H9 (cell line): ENCODE measurements around the gene SENP2. TPM values are rescaled to one million over a fixed set of nuclear protein-coding genes. Genes with fewer than 3 reads are reported as not detected.

ENCODE experiments used
- DNase-seq: peaks from one replicate; pipeline ENCODE4 v3.0.0-alpha.2; 2017
- H2AFZ ChIP-seq: one replicate; pipeline ENCODE4 v1.6.1; 2013; ENCODE audit warnings: mild to moderate bottlenecking, low read length, control low read depth, moderate library complexity
- H2AK5ac ChIP-seq: 2 replicates; pipeline ENCODE4 v1.6.1; 2013; ENCODE audit warnings: low read length, control low read depth, mixed read lengths; ENCODE audit not compliant: insufficient read length
- H2BK120ac ChIP-seq: one replicate; pipeline ENCODE4 v1.6.1; 2013; ENCODE audit warnings: low read depth, mild to moderate bottlenecking, low read length, control low read depth, inconsistent platforms; ENCODE audit not compliant: poor library complexity, severe bottlenecking
- H2BK12ac ChIP-seq: 2 replicates; pipeline ENCODE4 v1.6.1; 2013; ENCODE audit warnings: low read length, control low read depth, mixed read lengths, low read depth; ENCODE audit not compliant: insufficient read length
- H2BK15ac ChIP-seq: 2 replicates; pipeline ENCODE4 v1.6.1; 2013; ENCODE audit warnings: low read depth, low read length, control low read depth
- H2BK20ac ChIP-seq: one replicate; pipeline ENCODE4 v1.6.1; 2013; ENCODE audit warnings: low read depth, mild to moderate bottlenecking, low read length, control low read depth, inconsistent platforms; ENCODE audit not compliant: poor library complexity, severe bottlenecking
- H2BK5ac ChIP-seq: 2 replicates; pipeline ENCODE4 v1.6.1; 2013; ENCODE audit warnings: low read length, control low read depth, mixed read lengths; ENCODE audit not compliant: insufficient read length
- H3K14ac ChIP-seq: 2 replicates; pipeline ENCODE4 v1.6.1; 2013; ENCODE audit warnings: low read length, control low read depth; ENCODE audit not compliant: insufficient read depth
- H3K18ac ChIP-seq: 2 replicates; pipeline ENCODE4 v1.6.1; 2013; ENCODE audit warnings: low read depth, mild to moderate bottlenecking, mixed read lengths, low read length, control low read depth; ENCODE audit not compliant: insufficient read length
- H3K23ac ChIP-seq: 2 replicates; pipeline ENCODE4 v1.6.1; 2013; ENCODE audit warnings: low read length, control low read depth, mixed read lengths, low read depth; ENCODE audit not compliant: insufficient read length
- H3K23me2 ChIP-seq: 2 replicates; pipeline ENCODE4 v1.6.1; 2013; ENCODE audit warnings: low read depth, mild to moderate bottlenecking, mixed read lengths, low read length, control low read depth; ENCODE audit not compliant: insufficient read length, poor library complexity, severe bottlenecking
- H3K27ac ChIP-seq: 2 replicates; pipeline ENCODE4 v1.5.1; 2013; ENCODE audit warnings: low read length, control low read depth, mixed read lengths, low read depth; ENCODE audit not compliant: insufficient read length
- H3K27me3 ChIP-seq: 2 replicates; pipeline ENCODE4 v1.6.1; 2013; ENCODE audit warnings: low read length, control low read depth, inconsistent platforms; ENCODE audit not compliant: insufficient read depth
- H3K4ac ChIP-seq: 2 replicates; pipeline ENCODE4 v1.6.1; 2013; ENCODE audit warnings: low read depth, mild to moderate bottlenecking, control low read depth, inconsistent platforms, low read length, moderate library complexity
- H3K4me1 ChIP-seq: 2 replicates; pipeline ENCODE4 v1.6.1; 2013; ENCODE audit warnings: low read length, control low read depth, inconsistent platforms; ENCODE audit not compliant: insufficient read depth
- H3K4me2 ChIP-seq: 2 replicates; pipeline ENCODE4 v1.6.1; 2013; ENCODE audit warnings: low read length, control low read depth, mixed read lengths; ENCODE audit not compliant: insufficient read length, insufficient read depth
- H3K56ac ChIP-seq: 2 replicates; pipeline ENCODE4 v1.6.1; 2013; ENCODE audit warnings: low read depth, mild to moderate bottlenecking, mixed read lengths, low read length, control low read depth; ENCODE audit not compliant: insufficient read length
- H3K79me1 ChIP-seq: 2 replicates; pipeline ENCODE4 v1.6.1; 2013; ENCODE audit warnings: low read depth, mild to moderate bottlenecking, moderate library complexity, low read length, control low read depth, inconsistent platforms; ENCODE audit not compliant: insufficient read depth, poor library complexity, severe bottlenecking
- H3K79me2 ChIP-seq: 2 replicates; pipeline ENCODE4 v1.6.1; 2013; ENCODE audit warnings: low read length, control low read depth, inconsistent platforms; ENCODE audit not compliant: insufficient read depth
- H3K9ac ChIP-seq: 2 replicates; pipeline ENCODE4 v1.6.1; 2013; ENCODE audit warnings: low read length, control low read depth, mixed read lengths; ENCODE audit not compliant: insufficient read length; ENCODE audit errors: extremely low read depth
- H3K9me3 ChIP-seq: one replicate; pipeline ENCODE4 v1.6.1; 2013; ENCODE audit warnings: low read depth, low read length, inconsistent platforms; ENCODE audit not compliant: control insufficient read depth
- H3T11ph ChIP-seq: one replicate; pipeline ENCODE4 v1.6.1; 2013; ENCODE audit warnings: mild to moderate bottlenecking, low read length, control low read depth, inconsistent platforms
- H4K20me1 ChIP-seq: one replicate; pipeline ENCODE4 v1.6.1; 2013; ENCODE audit not compliant: control insufficient read depth, insufficient read length, insufficient read depth
- H4K5ac ChIP-seq: 2 replicates; pipeline ENCODE4 v1.6.1; 2013; ENCODE audit warnings: low read depth, mild to moderate bottlenecking, mixed read lengths, low read length, control low read depth; ENCODE audit not compliant: insufficient read length
- H4K8ac ChIP-seq: replicated peaks from 2 replicates; pipeline ENCODE4 v1.6.1; 2013; ENCODE audit warnings: low read length, control low read depth, mixed read lengths, low read depth; ENCODE audit not compliant: insufficient read length
- H4K91ac ChIP-seq: 2 replicates; pipeline ENCODE4 v1.6.1; 2013; ENCODE audit warnings: low read depth, mild to moderate bottlenecking, moderate library complexity, mixed read lengths, low read length, control low read depth; ENCODE audit not compliant: insufficient read length
- H3K27ac Mint-ChIP-seq, 3 experiments: 2 replicates in 2 of 3; 3 replicates in 1 of 3; pipeline ENCODE4 v1.8.0; 2020 to 2021; ENCODE audit warnings: mixed read lengths in 3 of 3, mild to moderate bottlenecking in 1 of 3, moderate library complexity in 1 of 3
- H3K27me3 Mint-ChIP-seq: 2 replicates; pipeline ENCODE4 v1.8.0; 2021; ENCODE audit warnings: low read depth, mild to moderate bottlenecking, moderate library complexity, mixed read lengths
- H3K36me3 Mint-ChIP-seq, 3 experiments: 2 replicates in 2 of 3; 3 replicates in 1 of 3; pipeline ENCODE4 v1.8.0; 2020 to 2021; ENCODE audit warnings: low read depth in 3 of 3, mixed read lengths in 3 of 3; ENCODE audit not compliant: insufficient read depth in 1 of 3
- H3K4me1 Mint-ChIP-seq, 2 experiments: 2 replicates each; pipeline ENCODE4 v1.8.0; 2020; ENCODE audit warnings: mixed read lengths in 2 of 2
- H3K4me3 Mint-ChIP-seq, 2 experiments: 2 replicates in 1 of 2; 3 replicates in 1 of 2; pipeline ENCODE4 v1.8.0; 2020 to 2021; ENCODE audit warnings: mild to moderate bottlenecking in 2 of 2, mixed read lengths in 2 of 2, moderate library complexity in 1 of 2
- H3K9me3 Mint-ChIP-seq, 2 experiments: 2 replicates in 1 of 2; 3 replicates in 1 of 2; pipeline ENCODE4 v1.8.0; 2020; ENCODE audit warnings: mild to moderate bottlenecking in 2 of 2, mixed read lengths in 2 of 2, moderate library complexity in 1 of 2
- CTCF ChIP-seq: fragments of 200-600 bp; sonication (generic); conservative IDR thresholded peaks from 3 replicates; pipeline ENCODE4 v1.8.0; 2021; ENCODE audit warnings: antibody characterized with exemption, mild to moderate bottlenecking
- WGBS: extraction: QIAGEN DNeasy Blood & Tissue Kit; methylation state at CpG from one replicate; pipeline ENCODE4 v1.1.7; 2013; ENCODE audit warnings: missing lambda C conversion rate, low lambda C conversion rate, mixed read lengths; ENCODE audit not compliant: insufficient read length; ENCODE audit errors: extremely low coverage; 5-methylcytosine and 5-hydroxymethylcytosine counted together
- total RNA-seq: library from RNA; stranded (reverse); gene quantifications from 2 replicates; pipeline ENCODE4 v1.2.1, GENCODE V29; 2021

SENP2 gene
- total RNA-seq, 1 experiment from 2014 or later = 90.1 TPM

GRCh38 chr3:185613016-185613415 lies 26.9 kb downstream of the SENP2 start:
- H3K9me3 ChIP-seq = no peaks in the 10 kb centered on the region
- no peak overlapping the region for H2AK5ac ChIP-seq
- H3K4me1 ChIP-seq = no peaks in the 10 kb centered on the region
- H3K4ac ChIP-seq = no peak overlapping the region
- TF ChIP-seq CTCF = no peak
- no peak overlapping the region for H4K5ac ChIP-seq
- no peak overlapping the region for H4K8ac ChIP-seq
- no peak overlapping the region for H3K4me2 ChIP-seq
- no CpG with 5 or more reads among the region's 6 CpGs for WGBS
- no peak overlapping the region for H2BK12ac ChIP-seq
- Mint-ChIP-seq H3K27me3 (no peaks in the 10 kb centered on the region), H3K27ac (no peak overlapping the region), H3K9me3 (no peaks in the 10 kb centered on the region), H3K36me3 (peaks cover 31 to 88% (median 69%) of the 10 kb centered on the region in 3 experiments), H3K4me1 (no peaks in the 10 kb centered on the region), H3K4me3 (no peak overlapping the region)
- no peak overlapping the region for H3K23ac ChIP-seq
- no peak overlapping the region for H3K27ac ChIP-seq
- H2BK15ac ChIP-seq = no peak overlapping the region
- no peak overlapping the region for H3K56ac ChIP-seq
- no peak overlapping the region for H2BK20ac ChIP-seq
- no peak overlapping the region for H2BK5ac ChIP-seq
- no peak overlapping the region for H2BK120ac ChIP-seq
- no peaks in the 10 kb centered on the region for H3K79me1 ChIP-seq
- H3K14ac ChIP-seq = no peak overlapping the region
- no peaks in the 10 kb centered on the region for H4K20me1 ChIP-seq
- DNase-seq = no peak
- no peak overlapping the region for H3K18ac ChIP-seq
- H3K79me2 ChIP-seq = no peaks in the 10 kb centered on the region
- no peak overlapping the region for H4K91ac ChIP-seq
- H3T11ph ChIP-seq = no peak overlapping the region
- no peaks in the 10 kb centered on the region for H3K27me3 ChIP-seq
- H3K23me2 ChIP-seq = no peaks in the 10 kb centered on the region
- no peak overlapping the region for H3K9ac ChIP-seq
- no peak overlapping the region for H2AFZ ChIP-seq
